GM19238 (cell line): Measurements from ENCODE around the gene TBC1D26.
"Not testable (repeated sequence)": the region's sequence is repeated elsewhere in the genome, so short reads cannot be mapped to it uniquely, and the experiment has no call there.

ENCODE experiments used
- DNase-seq: peaks from one replicate; pipeline ENCODE4 v3.0.0; 2011; ENCODE audit warnings: low spot score; ENCODE audit not compliant: insufficient read length

TBC1D26 gene

GRCh38 chr17:15731900-15732299 lies at the start of gene TBC1D26:
TBC1D26 (plus strand) TSS chr17:15732283; CDS start chr17:15735349, 3,066 bp downstream.
- DNase-seq, result not testable (repeated sequence)

DNA sequence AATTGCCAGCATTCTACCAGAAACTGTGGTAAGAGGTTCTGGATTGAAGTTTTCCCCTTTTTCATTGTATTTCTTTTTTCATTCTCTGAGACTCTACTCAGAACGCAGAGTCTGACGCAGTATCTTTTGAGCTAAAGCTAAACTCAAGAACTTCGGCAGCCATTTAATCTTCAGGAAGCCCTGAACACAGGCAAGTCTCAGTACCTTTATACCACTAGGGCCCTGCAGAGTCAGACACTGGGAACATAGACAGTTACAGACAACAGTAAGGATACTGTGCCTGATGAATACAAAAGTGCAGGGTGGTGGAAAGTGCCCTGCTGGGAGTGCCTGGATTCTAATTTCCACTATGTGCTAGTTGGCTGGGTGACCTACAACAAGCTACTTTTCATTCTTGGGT lies 48.9 kb upstream of the TBC1D26 start:
- DNase-seq, result not testable (repeated sequence)

DNA sequence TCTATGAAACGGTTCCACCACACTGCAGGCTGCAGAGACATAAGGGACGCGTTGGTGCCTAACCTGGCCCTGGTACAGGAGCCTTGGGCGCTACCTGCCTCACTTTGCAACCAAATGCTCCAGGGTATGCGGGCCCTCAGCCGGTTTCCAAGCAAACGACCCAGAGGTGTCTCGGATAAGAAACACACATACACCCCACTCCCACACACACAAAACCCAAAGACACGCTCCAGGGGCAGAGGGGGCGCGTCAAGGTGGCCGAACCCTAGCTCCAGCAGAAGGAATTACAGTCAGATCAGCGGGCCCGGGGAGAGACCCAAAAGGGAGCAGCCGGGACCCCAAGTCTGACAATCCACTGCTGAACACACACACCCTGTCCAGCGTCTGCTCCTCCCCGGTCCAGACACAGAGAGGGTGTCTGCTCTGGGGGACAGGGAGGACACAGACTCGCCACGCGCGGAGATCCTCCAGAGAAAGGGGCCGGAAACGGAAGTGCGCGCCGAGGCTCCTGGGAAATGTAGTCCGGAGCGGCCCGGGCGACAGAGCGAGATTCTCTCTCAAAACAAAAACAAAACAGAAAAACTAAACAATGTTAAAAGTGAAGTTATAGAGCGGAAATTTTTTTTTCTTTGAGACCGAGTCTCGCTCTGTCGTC lies 48.1 kb upstream of the TBC1D26 start, which contains the start of gene TRIM16:
TRIM16 (minus strand) TSS at position 488 of the 655 bp plus-strand sequence. CDS start 32,702 bp downstream, outside the sequence.
- peak; percentile 50 for DNase-seq

- DNase-seq, result not testable (repeated sequence)
Measured at GRCh38 chr17:15687494-15687893, 44.6 kb upstream of the TBC1D26 start.

DNA sequence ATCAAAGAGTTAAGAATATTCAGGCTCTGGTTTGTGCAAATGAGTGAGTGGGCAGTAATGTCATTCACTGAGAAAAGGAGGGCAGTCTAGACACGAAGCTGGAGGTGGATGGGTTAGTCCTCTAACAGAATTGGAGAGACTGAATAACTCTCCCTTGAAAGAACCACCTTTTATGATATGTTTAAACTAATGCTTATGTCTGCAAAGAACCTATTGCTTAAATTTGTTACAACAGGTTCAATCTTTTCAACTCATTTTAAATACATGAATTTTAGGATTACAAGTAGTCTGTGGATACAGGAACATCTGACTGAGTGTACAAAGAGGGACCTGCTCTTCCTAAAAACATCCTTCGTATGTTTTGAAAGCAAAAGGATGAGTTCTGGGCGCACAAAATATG lies 33.1 kb upstream of the TBC1D26 start:
- DNase-seq, result not testable (repeated sequence)

DNA sequence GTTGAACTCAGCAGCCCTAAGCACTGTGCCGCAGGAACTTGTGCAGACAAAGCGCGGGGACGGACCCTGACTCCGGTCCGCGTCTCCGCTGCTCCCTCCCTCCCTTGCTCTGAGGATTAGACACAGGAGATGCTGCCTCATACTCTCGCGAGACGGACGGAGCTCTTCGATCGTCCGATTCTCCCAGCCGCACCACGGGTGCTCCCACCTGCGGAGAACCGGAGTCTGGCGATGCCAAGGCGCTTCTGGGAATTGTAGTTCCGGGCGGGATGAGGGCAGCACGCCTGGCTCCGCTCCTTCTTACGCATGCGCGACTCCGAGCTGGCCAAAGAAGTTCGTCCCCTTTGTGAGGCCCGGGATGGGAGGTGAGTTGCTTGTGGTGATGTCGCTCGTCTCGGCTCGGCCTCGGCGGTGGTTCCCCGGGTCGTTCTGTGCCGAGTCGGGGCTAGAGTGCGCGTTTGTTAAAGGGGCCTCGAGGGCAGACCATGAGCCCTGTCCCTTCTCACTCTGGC lies 32.6 kb upstream of the TBC1D26 start, which contains the start of gene ZNF286A:
ZNF286A (plus strand) TSS at position 340 of the 512 bp plus-strand sequence. CDS start 578 bp downstream, outside the sequence.
- DNase-seq, result peak; percentile 89

- DNase-seq, result not testable (repeated sequence)
Measured at GRCh38 chr17:15699937-15700336, 32.1 kb upstream of the TBC1D26 start.

DNA sequence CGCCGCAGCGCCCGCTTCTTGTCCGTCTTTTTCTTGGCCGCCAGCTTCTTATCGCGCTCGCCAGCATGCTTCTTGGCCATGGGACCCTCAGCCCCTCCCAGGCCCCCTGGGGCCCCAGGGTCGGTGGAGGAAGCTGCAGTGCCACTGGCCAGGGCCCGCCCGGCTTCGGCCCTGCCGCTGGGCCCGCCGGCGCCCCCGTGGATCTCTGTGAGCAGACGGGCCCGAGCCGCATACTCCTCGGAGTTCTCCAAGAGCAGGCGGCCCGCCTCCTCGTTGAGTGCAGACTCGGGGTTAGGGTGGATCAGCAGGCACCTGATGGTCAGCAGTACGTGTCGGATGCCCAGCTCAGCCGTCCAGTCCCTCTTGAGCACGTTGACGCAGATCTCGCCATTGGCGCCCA lies 27.8 kb upstream of the TBC1D26 start:
- DNase-seq, result not testable (repeated sequence)

- DNase-seq, result not testable (repeated sequence)
Measured at GRCh38 chr17:15704813-15705212, 27.3 kb upstream of the TBC1D26 start.

- not testable (repeated sequence) for DNase-seq
Measured at GRCh38 chr17:15708879-15709278, 23.2 kb upstream of the TBC1D26 start.

DNA sequence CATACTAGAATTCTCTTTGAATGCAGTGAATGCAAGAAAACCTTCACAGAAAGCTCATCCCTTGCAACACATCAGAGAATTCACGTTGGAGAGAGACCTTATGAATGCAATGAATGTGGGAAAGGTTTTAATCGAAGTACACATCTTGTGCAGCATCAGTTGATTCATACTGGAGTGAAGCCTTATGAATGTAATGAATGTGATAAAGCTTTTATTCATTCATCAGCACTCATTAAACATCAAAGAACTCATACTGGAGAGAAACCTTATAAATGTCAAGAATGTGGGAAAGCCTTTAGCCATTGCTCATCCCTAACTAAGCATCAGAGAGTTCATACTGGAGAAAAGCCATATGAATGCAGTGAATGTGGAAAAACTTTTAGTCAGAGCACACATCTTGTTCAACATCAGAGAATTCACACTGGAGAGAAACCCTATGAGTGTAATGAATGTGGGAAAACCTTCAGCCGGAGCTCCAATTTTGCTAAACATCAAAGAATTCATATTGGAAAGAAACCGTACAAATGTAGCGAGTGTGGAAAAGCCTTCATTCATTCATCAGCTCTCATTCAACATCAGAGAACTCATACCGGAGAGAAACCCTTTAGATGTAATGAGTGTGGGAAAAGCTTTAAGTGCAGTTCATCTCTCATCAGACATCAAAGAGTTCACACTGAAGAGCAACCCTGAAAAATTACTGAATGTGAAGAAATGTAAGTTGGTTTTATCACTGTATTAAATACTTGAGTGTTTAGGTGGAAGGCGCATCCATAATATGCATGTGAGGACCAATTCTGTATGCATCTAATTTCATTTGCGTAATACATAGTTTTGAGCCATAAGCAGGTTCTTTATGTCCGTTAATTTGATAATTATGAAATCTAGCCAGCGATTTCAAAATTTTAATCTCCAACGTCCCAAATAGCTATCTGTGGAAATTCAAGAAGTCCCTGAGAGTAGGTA lies 15.2 kb upstream of the TBC1D26 start:
- DNase-seq, result not testable (repeated sequence)

DNA sequence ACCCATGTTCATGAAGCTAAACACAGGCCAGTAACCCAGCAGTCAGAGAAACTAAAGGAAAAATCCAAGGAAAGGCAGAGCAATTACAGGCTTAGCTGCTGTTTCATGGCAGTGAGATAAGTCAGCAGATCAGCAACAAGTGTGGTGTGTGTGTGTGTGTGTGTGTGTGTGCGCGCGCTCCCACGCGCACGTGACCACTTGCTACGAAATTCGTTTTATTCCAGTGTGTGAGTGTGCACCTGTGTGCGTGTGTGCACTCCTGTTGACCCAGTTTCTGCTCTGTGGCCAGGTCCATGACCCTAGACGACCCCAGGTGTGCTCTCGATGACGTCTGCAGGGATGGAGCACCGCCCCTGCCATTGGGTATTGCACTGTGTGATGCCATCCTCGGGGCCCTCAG lies 1.5 kb upstream of the TBC1D26 start:
- DNase-seq, result not testable (repeated sequence)

DNA sequence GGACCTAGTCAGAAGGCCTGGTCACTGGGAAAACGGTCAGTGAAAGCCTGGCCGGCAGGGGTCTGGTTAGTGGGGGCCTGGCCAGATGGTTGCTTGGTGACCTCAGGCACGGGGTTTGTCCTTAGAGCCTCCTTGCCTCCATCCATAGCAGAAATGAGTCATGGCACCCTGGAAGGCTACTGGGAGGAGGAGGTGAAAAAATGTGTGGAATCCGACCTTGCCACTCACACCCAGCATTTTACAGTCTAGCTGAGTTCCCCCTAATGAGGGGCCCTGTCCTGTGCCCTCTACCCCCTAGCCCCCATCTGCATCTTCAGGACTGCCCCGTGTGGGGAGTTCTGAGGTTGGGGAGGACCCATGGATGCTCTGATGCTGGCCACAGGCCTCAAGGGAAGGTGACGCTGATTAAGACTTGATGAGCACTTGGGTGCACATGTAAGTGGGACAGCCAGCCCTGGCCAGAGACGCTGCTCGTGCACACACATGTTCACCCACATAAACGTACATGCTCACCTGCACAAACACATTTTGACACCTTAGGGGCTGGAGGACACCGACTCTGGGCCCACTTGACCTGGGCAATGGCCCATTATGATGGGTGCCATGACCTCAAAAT lies 1.2 kb downstream of the TBC1D26 start:
- not testable (repeated sequence) for DNase-seq

GRCh38 chr17:15736578-15736977 lies 4.5 kb downstream of the TBC1D26 start:
- DNase-seq, result not testable (repeated sequence)

GRCh38 chr17:15738066-15738465 lies 6.0 kb downstream of the TBC1D26 start:
- DNase-seq, result no peak

GRCh38 chr17:15739259-15739658 lies 7.2 kb downstream of the TBC1D26 start:
- not testable (repeated sequence) for DNase-seq

DNA sequence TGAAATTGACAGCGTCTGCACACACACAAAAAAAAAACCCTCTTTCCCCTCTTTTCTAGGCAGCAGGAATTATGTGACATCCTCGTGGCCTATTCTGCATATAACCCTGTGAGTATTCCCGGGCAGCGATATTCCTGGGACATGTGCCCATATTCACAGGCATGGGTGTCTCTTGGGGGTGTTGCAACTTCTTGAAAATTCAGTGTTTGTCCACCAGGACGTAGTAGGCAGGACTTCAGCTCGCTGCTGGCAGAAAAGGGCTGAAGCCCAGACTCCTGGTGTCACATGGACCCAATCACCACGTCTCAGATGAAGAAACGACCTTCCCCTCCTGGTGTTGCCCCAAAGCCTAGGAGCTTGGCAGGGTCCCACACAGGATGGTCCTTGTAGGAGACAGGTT lies 8.0 kb downstream of the TBC1D26 start:
- not testable (repeated sequence) for DNase-seq

- DNase-seq, result no peak
Measured at GRCh38 chr17:15740570-15741120, 8.6 kb downstream of the TBC1D26 start.

DNA sequence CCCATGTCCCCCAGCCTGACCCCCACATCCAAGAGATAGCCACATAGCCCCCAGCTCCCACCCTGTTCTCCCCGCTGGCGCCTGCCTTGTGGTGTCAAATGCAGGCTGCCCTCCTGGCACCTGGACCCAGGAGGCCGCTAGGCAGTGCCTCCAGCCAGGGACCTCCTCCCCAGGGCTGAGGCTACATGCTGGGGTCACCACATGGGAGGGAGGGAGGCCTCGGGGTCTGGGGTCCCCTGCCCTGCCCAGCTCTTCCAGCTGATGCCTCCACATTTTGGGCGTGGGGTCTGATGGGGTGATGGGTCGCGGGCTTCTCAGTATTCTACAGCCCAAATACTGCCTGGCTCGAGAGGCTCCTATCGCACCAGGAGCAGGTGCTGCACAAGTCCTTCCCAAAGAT lies 9.5 kb downstream of the TBC1D26 start:
- no peak for DNase-seq

- DNase-seq, result no peak
Measured at GRCh38 chr17:15742051-15742795, 10.1 kb downstream of the TBC1D26 start.
